HL-60 (cell line): ENCODE measurements around the gene HUNK.
A peak's percentile ranks its signal among the peaks of the same experiment; 100 is the strongest.
"Not testable (repeated sequence)": the region's sequence is repeated elsewhere in the genome, so short reads cannot be mapped to it uniquely, and the experiment has no call there.

ENCODE experiments used
- DNase-seq, 2 experiments: peaks; one replicate each; pipeline ENCODE4 v3.0.0-alpha.2; 2010 to 2020; ENCODE audit warnings: low read depth in 1 of 2, low spot score in 1 of 2
- H3K27ac ChIP-seq: fragments of 250-450 bp; sonication (Bioruptor Pico); replicated peaks from 2 replicates; pipeline ENCODE4 v1.5.1; 2020; ENCODE audit warnings: mild to moderate bottlenecking, moderate library complexity
- H3K27me3 ChIP-seq: fragments of 250-450 bp; sonication (Bioruptor Pico); 2 replicates; pipeline ENCODE4 v1.5.1; 2021; ENCODE audit warnings: mild to moderate bottlenecking, moderate library complexity; ENCODE audit not compliant: insufficient read depth, poor library complexity, severe bottlenecking
- H3K4me3 ChIP-seq: replicated peaks from 2 replicates; pipeline ENCODE4 v1.5.1; 2011; ENCODE audit warnings: mild to moderate bottlenecking, control low read depth, low read length; ENCODE audit not compliant: insufficient read depth
- GABPA ChIP-seq: IDR thresholded peaks from 2 replicates; pipeline ENCODE4 v1.6.1; 2012; ENCODE audit warnings: low read depth
- POLR2AphosphoS5 ChIP-seq: IDR thresholded peaks from 2 replicates; pipeline ENCODE4 v1.6.1; 2012; ENCODE audit warnings: low read depth
- SPI1 ChIP-seq: IDR thresholded peaks from 2 replicates; pipeline ENCODE4 v1.6.1; 2012; ENCODE audit warnings: low read depth, mild to moderate bottlenecking, borderline replicate concordance
- TF ChIP-seq, protein P1 (sequence below): IDR thresholded peaks from one replicate; pipeline ENCODE4 v1.5.1; 2011; ENCODE audit warnings: low read length, control low read depth, inconsistent platforms; ENCODE audit not compliant: insufficient read depth
- TF ChIP-seq, protein P2 (sequence below): IDR thresholded peaks from 2 replicates; pipeline ENCODE4 v1.6.1; 2012; ENCODE audit warnings: low read depth; ENCODE audit not compliant: insufficient replicate concordance

HUNK gene

DNA sequence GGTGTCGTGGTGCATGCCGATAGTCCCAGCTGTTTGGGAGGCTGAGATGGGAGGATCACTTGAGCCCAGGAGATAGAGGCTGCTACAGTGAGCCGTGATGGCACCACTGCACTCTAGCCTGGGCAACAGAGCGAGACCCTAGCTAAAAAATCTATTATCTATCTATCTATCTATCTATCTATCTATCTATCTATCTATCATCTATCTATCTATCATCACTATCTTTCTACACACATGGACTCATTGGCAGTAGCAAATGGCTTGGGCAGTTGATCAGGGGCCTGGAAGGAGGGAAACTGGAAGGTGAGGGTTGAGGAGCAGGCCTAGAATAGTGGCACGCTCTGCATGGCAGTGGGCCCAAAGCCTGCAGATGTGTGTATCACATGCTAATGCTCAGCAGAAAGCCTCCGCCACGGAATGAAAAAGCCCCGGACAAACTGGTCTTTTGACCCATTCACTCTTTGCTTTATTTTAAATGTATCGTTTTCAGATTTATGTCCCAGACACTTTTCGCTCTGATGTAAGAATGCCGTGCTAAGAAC lies 7.3 kb upstream of the HUNK start:
- DNase-seq: no peak
- Histone ChIP-seq H3K27ac (no peak overlapping the region), H3K4me3 (no peak overlapping the region), H3K27me3 (peaks cover 2% of the 10 kb centered on the region)
- TF ChIP-seq, protein P1, sequence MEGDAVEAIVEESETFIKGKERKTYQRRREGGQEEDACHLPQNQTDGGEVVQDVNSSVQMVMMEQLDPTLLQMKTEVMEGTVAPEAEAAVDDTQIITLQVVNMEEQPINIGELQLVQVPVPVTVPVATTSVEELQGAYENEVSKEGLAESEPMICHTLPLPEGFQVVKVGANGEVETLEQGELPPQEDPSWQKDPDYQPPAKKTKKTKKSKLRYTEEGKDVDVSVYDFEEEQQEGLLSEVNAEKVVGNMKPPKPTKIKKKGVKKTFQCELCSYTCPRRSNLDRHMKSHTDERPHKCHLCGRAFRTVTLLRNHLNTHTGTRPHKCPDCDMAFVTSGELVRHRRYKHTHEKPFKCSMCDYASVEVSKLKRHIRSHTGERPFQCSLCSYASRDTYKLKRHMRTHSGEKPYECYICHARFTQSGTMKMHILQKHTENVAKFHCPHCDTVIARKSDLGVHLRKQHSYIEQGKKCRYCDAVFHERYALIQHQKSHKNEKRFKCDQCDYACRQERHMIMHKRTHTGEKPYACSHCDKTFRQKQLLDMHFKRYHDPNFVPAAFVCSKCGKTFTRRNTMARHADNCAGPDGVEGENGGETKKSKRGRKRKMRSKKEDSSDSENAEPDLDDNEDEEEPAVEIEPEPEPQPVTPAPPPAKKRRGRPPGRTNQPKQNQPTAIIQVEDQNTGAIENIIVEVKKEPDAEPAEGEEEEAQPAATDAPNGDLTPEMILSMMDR: no peak
- TF ChIP-seq POLR2AphosphoS5 (no peak), SPI1 (no peak), GABPA (no peak)
- TF ChIP-seq, protein P2, sequence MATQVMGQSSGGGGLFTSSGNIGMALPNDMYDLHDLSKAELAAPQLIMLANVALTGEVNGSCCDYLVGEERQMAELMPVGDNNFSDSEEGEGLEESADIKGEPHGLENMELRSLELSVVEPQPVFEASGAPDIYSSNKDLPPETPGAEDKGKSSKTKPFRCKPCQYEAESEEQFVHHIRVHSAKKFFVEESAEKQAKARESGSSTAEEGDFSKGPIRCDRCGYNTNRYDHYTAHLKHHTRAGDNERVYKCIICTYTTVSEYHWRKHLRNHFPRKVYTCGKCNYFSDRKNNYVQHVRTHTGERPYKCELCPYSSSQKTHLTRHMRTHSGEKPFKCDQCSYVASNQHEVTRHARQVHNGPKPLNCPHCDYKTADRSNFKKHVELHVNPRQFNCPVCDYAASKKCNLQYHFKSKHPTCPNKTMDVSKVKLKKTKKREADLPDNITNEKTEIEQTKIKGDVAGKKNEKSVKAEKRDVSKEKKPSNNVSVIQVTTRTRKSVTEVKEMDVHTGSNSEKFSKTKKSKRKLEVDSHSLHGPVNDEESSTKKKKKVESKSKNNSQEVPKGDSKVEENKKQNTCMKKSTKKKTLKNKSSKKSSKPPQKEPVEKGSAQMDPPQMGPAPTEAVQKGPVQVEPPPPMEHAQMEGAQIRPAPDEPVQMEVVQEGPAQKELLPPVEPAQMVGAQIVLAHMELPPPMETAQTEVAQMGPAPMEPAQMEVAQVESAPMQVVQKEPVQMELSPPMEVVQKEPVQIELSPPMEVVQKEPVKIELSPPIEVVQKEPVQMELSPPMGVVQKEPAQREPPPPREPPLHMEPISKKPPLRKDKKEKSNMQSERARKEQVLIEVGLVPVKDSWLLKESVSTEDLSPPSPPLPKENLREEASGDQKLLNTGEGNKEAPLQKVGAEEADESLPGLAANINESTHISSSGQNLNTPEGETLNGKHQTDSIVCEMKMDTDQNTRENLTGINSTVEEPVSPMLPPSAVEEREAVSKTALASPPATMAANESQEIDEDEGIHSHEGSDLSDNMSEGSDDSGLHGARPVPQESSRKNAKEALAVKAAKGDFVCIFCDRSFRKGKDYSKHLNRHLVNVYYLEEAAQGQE: no peak

DNA sequence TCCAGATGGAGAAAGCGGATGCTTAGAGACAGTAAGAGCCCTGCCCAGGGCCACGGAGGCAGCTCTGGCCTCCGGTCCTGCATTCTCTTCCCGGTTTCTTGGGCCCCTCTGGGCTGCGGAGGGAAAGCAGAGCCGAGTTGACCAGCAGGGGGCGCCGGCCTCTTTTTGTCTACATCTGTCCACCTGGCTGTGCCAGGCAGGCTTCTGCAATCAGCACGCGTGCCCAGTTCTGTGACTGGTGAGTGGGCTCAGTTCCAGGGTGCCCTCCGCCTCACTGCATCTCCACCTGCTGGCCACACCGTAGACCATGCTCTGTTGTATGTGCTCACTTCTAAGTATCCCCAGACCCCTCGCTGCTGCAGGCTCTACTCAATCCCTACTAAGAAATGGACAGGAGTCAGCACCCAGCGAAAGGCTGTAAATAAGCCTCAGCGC lies 6.7 kb upstream of the HUNK start:
- H3K27me3 ChIP-seq: peaks cover 2% of the 10 kb centered on the region
- TF ChIP-seq POLR2AphosphoS5: no peak
- TF ChIP-seq, protein P1: peak; percentile 58
- no peak overlapping the region for H3K27ac ChIP-seq
- H3K4me3 ChIP-seq: no peak overlapping the region
- DNase-seq: peak; percentile 24 to 66

DNA sequence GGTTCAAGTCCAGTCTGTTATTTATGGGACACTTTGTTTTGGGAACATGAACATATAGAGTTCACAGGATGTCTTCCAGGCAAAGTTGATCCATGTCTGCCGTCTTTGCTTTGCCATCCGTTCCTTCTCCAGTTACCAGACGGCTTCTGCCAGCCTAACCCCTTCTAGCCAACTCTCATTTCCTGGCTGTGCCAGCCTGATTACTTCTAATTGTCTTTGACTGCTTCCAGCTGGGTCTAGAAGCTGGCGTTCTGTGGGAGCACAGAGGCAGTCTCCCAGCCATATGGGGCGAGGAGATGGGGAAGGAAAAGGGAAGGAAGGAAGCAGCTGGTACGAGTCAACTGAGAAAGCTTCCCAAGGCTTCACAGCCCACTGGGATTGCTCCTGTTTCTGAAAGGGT lies 3.1 kb upstream of the HUNK start:
- Histone ChIP-seq H3K4me3 (no peak overlapping the region), H3K27me3 (peaks cover 23% of the 10 kb centered on the region), H3K27ac (no peak overlapping the region)
- TF ChIP-seq, protein P2: no peak
- TF ChIP-seq SPI1 (no peak), GABPA (no peak), POLR2AphosphoS5 (no peak)
- DNase-seq: no peak

DNA sequence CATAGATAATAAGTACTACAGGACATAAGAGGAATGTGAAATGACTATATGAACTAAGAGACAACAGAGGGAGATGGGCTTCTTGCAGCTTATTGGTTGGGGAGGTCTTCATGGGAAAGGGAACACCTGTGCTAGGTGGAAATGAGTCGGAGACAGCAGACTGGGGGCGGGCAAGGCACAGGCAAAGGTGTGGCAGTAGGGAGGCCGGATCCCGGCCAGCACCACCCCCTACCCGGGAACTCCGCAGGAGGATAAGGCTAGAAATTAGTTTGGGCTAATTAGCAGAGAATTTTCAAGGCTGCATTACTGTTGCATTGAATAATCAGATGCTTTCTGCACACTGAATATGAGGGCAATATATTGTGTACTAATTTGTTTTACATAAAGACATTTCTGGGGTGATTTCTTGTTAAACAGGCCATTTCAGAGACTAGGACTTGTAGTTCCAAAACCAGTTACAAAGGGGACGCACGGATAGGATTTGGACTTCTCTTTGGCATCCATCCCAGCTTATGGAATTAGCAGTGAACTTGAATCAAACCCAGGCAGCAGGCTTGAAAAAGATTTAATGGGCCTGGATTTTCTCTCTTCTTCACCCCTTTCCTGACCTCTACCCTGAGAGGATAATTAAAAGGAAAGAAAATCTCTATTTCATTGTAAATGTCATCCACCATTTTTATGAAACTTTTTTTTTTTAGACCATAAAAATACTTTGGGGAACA lies 2.2 kb upstream of the HUNK start:
- DNase-seq: no peak
- Histone ChIP-seq H3K4me3 (no peak overlapping the region), H3K27ac (no peak overlapping the region), H3K27me3 (peaks cover 30% of the 10 kb centered on the region)
- TF ChIP-seq, protein P2: no peak
- TF ChIP-seq, protein P1: no peak
- TF ChIP-seq SPI1 (no peak), POLR2AphosphoS5 (no peak), GABPA (no peak)

DNA sequence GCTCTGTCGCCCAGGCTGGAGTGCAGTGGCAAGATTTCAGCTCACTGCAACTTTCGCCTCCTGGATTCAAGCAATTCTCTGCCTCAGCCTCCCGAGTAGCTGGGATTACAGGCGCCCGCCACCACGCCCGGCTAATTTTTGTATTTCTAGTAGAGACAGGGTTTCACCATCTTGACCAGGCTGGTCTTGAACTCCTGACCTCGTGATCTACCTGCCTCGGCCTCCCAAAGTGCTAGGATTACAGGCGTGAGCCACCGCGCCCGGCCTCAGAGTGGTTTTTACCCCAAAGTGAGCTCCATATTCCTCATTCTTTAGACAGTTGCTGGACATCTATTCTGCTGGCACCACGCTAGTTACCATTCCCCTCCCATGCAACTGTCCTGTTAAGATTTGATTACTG lies 1.4 kb upstream of the HUNK start:
- H3K27me3 ChIP-seq: peaks cover 34% of the 10 kb centered on the region
- H3K27ac ChIP-seq, H3K4me3 ChIP-seq: not testable (repeated sequence)

More for the DNA sequence above, 1.4 kb upstream of the HUNK start:
- DNase-seq: not testable (repeated sequence)
